Chondrocyte (in vitro differentiated cells): ENCODE results near the gene ST3GAL6. TPM values are rescaled to one million over a fixed set of nuclear protein-coding genes. Genes with fewer than 3 reads are reported as not detected.

Source experiments
- DNase-seq: peaks from one replicate; pipeline ENCODE4 v3.0.0; 2021; ENCODE audit warnings: mixed read lengths, low spot score
- H3K27ac Mint-ChIP-seq: one replicate; pipeline ENCODE4 v1.8.0; 2021; ENCODE audit warnings: mild to moderate bottlenecking, moderate library complexity, mixed read lengths; ENCODE audit not compliant: unreplicated experiment
- H3K27me3 Mint-ChIP-seq: 2 replicates; pipeline ENCODE4 v1.8.0; 2021; ENCODE audit warnings: low read depth, mixed read lengths
- H3K36me3 Mint-ChIP-seq: 2 replicates; pipeline ENCODE4 v1.8.0; 2021; ENCODE audit warnings: low read depth, mixed read lengths
- H3K4me1 Mint-ChIP-seq: 2 replicates; pipeline ENCODE4 v1.8.0; 2021; ENCODE audit warnings: low read depth, mild to moderate bottlenecking, mixed read lengths
- H3K4me3 Mint-ChIP-seq: one replicate; pipeline ENCODE4 v1.8.0; 2021; ENCODE audit warnings: mild to moderate bottlenecking, moderate library complexity, mixed read lengths; ENCODE audit not compliant: unreplicated experiment
- H3K9me3 Mint-ChIP-seq: 2 replicates; pipeline ENCODE4 v1.8.0; 2021; ENCODE audit warnings: low read depth, mixed read lengths
- CTCF ChIP-seq: fragments of 200-600 bp; sonication (generic); IDR thresholded peaks from 2 replicates; pipeline ENCODE4 v1.5.0; 2021; ENCODE audit warnings: antibody characterized with exemption, mild to moderate bottlenecking, moderate library complexity
- total RNA-seq: library from RNA; stranded (reverse); gene quantifications from 3 replicates; pipeline ENCODE4 v1.2.1, GENCODE V29; 2021

ST3GAL6 gene
- total RNA-seq, 1 donor from 2014 or later, result 0.32 TPM

- TF ChIP-seq CTCF, result no peak
- Mint-ChIP-seq H3K4me3 (no peak overlapping the region), H3K9me3 (no peaks in the 10 kb centered on the region), H3K4me1 (no peaks in the 10 kb centered on the region), H3K36me3 (no peaks in the 10 kb centered on the region), H3K27ac (no peak overlapping the region), H3K27me3 (peaks cover 12% of the 10 kb centered on the region)
- DNase-seq, result no peak
These were observed 18.9 kb upstream of the ST3GAL6 start for GRCh38 chr3:98744283-98744682.

GRCh38 chr3:98745718-98746117, 17.4 kb upstream of the ST3GAL6 start:
- Mint-ChIP-seq H3K27ac (no peak overlapping the region), H3K36me3 (no peaks in the 10 kb centered on the region)

GRCh38 chr3:98746122-98746521, 17.0 kb upstream of the ST3GAL6 start:
- no peak for DNase-seq
- no peaks in the 10 kb centered on the region for H3K9me3 Mint-ChIP-seq
- no peak overlapping the region for H3K4me3 Mint-ChIP-seq
- H3K36me3 Mint-ChIP-seq, result no peaks in the 10 kb centered on the region
- TF ChIP-seq CTCF, result no peak
- H3K27me3 Mint-ChIP-seq, result peaks cover 10% of the 10 kb centered on the region
- no peak overlapping the region for H3K27ac Mint-ChIP-seq
- no peaks in the 10 kb centered on the region for H3K4me1 Mint-ChIP-seq

More at GRCh38 chr3:98745718-98746117, 17.4 kb upstream of the ST3GAL6 start:
- Mint-ChIP-seq H3K27me3 (peaks cover 11% of the 10 kb centered on the region), H3K4me1 (no peaks in the 10 kb centered on the region), H3K9me3 (no peaks in the 10 kb centered on the region), H3K4me3 (no peak overlapping the region)
- TF ChIP-seq CTCF, result no peak
- DNase-seq, result no peak

GRCh38 chr3:98746882-98747281, 16.3 kb upstream of the ST3GAL6 start:
- H3K36me3 Mint-ChIP-seq, result no peaks in the 10 kb centered on the region
- no peaks in the 10 kb centered on the region for H3K9me3 Mint-ChIP-seq
- H3K27ac Mint-ChIP-seq, result no peak overlapping the region
- peaks cover 8% of the 10 kb centered on the region for H3K27me3 Mint-ChIP-seq
- no peak for TF ChIP-seq CTCF
- H3K4me3 Mint-ChIP-seq, result no peak overlapping the region
- no peak for DNase-seq
- no peaks in the 10 kb centered on the region for H3K4me1 Mint-ChIP-seq

- peaks cover 16% of the 10 kb centered on the region for H3K27me3 Mint-ChIP-seq
- no peaks in the 10 kb centered on the region for H3K9me3 Mint-ChIP-seq
- peaks cover under 1% of the 10 kb centered on the region for H3K4me1 Mint-ChIP-seq
- no peak overlapping the region for H3K4me3 Mint-ChIP-seq
- DNase-seq, result no peak
- H3K36me3 Mint-ChIP-seq, result no peaks in the 10 kb centered on the region
- TF ChIP-seq CTCF, result no peak
- H3K27ac Mint-ChIP-seq, result no peak overlapping the region
These were observed 12.7 kb upstream of the ST3GAL6 start for GRCh38 chr3:98750276-98750919.
